OCI-LY7 (cell line): ENCODE measurements around the gene TMPRSS6.

Experiments
- EZH2phosphoT487 ChIP-seq: fragments of 200-600 bp; sonication (generic); IDR thresholded peaks from 2 replicates; pipeline ENCODE4 v1.6.1; 2018; ENCODE audit warnings: low read depth, borderline replicate concordance, mild to moderate bottlenecking, mixed run types, antibody characterized with exemption, low read length, moderate library complexity, mixed read lengths
- TF ChIP-seq, protein P1 (sequence below): fragments of 200-600 bp; sonication (generic); conservative IDR thresholded peaks from 2 replicates; pipeline ENCODE4 v1.5.1; 2014; ENCODE audit warnings: mild to moderate bottlenecking, antibody characterized with exemption, low read length, moderate library complexity, mixed read lengths

GRCh38 chr22:37128555-37129281 is 19.2 kb upstream of the TMPRSS6 start:
- TF ChIP-seq, protein P1, sequence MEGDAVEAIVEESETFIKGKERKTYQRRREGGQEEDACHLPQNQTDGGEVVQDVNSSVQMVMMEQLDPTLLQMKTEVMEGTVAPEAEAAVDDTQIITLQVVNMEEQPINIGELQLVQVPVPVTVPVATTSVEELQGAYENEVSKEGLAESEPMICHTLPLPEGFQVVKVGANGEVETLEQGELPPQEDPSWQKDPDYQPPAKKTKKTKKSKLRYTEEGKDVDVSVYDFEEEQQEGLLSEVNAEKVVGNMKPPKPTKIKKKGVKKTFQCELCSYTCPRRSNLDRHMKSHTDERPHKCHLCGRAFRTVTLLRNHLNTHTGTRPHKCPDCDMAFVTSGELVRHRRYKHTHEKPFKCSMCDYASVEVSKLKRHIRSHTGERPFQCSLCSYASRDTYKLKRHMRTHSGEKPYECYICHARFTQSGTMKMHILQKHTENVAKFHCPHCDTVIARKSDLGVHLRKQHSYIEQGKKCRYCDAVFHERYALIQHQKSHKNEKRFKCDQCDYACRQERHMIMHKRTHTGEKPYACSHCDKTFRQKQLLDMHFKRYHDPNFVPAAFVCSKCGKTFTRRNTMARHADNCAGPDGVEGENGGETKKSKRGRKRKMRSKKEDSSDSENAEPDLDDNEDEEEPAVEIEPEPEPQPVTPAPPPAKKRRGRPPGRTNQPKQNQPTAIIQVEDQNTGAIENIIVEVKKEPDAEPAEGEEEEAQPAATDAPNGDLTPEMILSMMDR = no peak
- TF ChIP-seq EZH2phosphoT487 = no peak
